Memory B cell (primary cell): Measurements from ENCODE around the gene CUL3.

Experiments
- ATAC-seq: fragments of 150-1000 bp; cut with Tn5 transposase; 2 replicates; pipeline ENCODE4 v1.10.0; 2021; ENCODE audit warnings: low read depth, mild to moderate bottlenecking, moderate library complexity
- DNase-seq, 2 donors: peaks; one replicate each; pipeline ENCODE4 v3.0.0; 2022; ENCODE audit warnings: low spot score in 2 of 2
- H3K27ac Mint-ChIP-seq: one replicate; pipeline ENCODE4 v1.8.0; 2022; ENCODE audit warnings: mild to moderate bottlenecking, moderate library complexity, mixed read lengths
- H3K27me3 Mint-ChIP-seq: one replicate; pipeline ENCODE4 v1.8.0; 2022; ENCODE audit warnings: mixed read lengths
- H3K36me3 Mint-ChIP-seq: one replicate; pipeline ENCODE4 v1.8.0; 2022; ENCODE audit warnings: mild to moderate bottlenecking, mixed read lengths
- H3K4me1 Mint-ChIP-seq: one replicate; pipeline ENCODE4 v1.8.0; 2022; ENCODE audit warnings: mixed read lengths
- H3K4me3 Mint-ChIP-seq: one replicate; pipeline ENCODE4 v1.8.0; 2022; ENCODE audit warnings: mild to moderate bottlenecking, moderate library complexity, mixed read lengths
- H3K9me3 Mint-ChIP-seq: one replicate; pipeline ENCODE4 v1.8.0; 2022; ENCODE audit warnings: mixed read lengths

CUL3 gene

DNA sequence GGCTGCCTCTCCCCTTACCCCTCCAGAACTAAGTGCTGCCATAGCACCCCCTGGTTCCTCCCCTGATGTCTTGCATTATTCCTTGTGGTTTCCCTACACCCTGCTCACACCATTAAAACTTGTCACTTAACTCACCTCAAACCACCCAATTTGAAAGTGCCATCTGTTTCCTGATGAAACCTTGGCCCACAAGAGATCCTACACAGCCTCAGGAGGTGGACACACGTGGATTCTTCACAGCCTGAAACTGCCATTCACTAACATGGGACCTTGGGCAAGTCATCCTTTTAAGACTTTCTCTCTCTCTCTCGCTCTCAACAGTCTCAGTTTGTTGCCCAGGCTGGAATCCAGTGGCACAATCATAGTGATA lies 155.7 kb downstream of the CUL3 start:
- Mint-ChIP-seq H3K4me3 (no peak overlapping the region), H3K9me3 (peaks cover 9% of the 10 kb centered on the region), H3K4me1 (peaks cover 4% of the 10 kb centered on the region), H3K27ac (no peak overlapping the region), H3K36me3 (peaks cover 4% of the 10 kb centered on the region), H3K27me3 (peaks cover 5% of the 10 kb centered on the region)
- DNase-seq (no peak), ATAC-seq (no peak)

DNA sequence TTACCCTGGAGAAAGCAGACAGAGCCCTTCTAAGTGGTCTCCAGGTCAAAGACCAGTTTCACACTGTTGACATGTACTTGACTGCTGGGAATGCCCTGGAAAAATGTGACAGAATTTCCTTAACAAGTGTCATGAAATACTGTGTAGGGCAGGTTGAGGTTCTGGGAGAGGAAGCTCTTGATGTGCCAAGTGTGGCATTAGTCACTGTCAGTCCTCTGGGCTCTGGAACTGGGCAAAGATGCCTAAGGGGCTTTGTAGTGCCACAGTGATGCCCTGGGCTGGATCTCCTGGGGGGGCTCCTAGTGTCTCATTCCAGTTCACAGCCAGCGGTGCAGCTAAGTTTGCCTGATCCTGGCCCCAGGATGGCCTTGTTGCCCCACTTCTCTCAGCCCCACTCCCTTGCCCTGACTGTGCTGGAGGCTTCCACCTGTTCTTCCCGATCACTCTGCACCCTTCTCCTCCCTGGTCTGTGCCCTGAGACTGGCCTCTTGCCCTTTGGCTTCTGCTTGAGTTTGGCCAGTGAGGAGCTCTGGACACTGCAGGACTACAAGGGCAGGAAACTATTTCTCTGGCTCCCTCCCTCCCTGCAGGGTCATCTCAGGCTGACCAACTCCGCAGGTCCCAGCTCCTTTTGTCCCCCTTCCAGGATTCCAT lies 156.2 kb downstream of the CUL3 start:
- H3K9me3 Mint-ChIP-seq, result peaks cover 11% of the 10 kb centered on the region
- DNase-seq, result no peak
- no peak overlapping the region for H3K27ac Mint-ChIP-seq
- peaks cover 4% of the 10 kb centered on the region for H3K36me3 Mint-ChIP-seq
- no peak overlapping the region for H3K4me3 Mint-ChIP-seq
- no peak for ATAC-seq
- peaks cover 4% of the 10 kb centered on the region for H3K4me1 Mint-ChIP-seq
- peaks cover 5% of the 10 kb centered on the region for H3K27me3 Mint-ChIP-seq

DNA sequence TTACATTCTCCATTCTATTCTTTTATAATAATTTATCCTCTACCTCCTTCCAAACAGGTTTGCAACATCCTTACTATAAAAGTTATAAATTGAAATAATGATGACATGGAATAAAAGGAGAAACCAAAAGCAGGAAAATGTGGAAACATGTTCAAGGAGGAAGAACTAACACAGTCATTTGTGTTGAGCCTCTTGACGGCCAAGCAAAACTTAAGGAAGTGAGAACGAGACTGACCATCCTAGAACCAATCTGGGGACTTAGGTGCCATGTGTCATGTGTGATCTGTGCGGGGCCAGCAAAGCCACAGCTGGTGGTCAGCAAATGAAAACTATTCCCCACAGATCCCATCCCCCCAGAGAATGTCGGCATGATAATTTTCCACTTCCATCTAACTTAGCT lies 157.7 kb downstream of the CUL3 start:
- peaks cover 2% of the 10 kb centered on the region for H3K36me3 Mint-ChIP-seq
- ATAC-seq (no peak), DNase-seq (no peak)
- no peak overlapping the region for H3K27ac Mint-ChIP-seq
- peaks cover 13% of the 10 kb centered on the region for H3K9me3 Mint-ChIP-seq
- peaks cover 5% of the 10 kb centered on the region for H3K27me3 Mint-ChIP-seq
- H3K4me3 Mint-ChIP-seq, result no peak overlapping the region
- H3K4me1 Mint-ChIP-seq, result peaks cover 4% of the 10 kb centered on the region

DNA sequence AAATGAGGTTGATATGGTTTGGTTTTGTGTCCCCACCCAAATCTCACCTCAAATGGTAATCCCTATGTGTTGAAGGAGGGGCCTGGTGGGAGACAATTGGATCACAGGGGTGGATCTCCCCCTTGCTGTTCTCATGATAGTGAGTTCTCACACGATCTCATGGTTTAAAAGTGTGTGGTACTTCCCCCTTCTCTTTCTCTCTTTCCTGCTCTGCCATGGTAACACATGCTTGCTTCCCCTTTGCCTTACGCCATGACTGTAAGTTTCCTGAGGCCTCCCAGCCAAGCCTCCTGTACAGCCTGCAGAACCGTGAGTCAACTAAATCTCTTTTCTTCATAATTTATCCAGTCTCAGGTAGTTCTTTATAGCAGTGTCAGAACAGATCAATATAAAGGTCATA lies 158.5 kb downstream of the CUL3 start:
- ATAC-seq (peak; percentile 58), DNase-seq (no peak)
- no peak overlapping the region for H3K4me3 Mint-ChIP-seq
- peaks cover 5% of the 10 kb centered on the region for H3K27me3 Mint-ChIP-seq
- H3K36me3 Mint-ChIP-seq, result peaks cover 2% of the 10 kb centered on the region
- H3K4me1 Mint-ChIP-seq, result peaks cover 4% of the 10 kb centered on the region
- H3K9me3 Mint-ChIP-seq, result peaks cover 13% of the 10 kb centered on the region
- H3K27ac Mint-ChIP-seq, result peak overlapping the region; percentile 2

DNA sequence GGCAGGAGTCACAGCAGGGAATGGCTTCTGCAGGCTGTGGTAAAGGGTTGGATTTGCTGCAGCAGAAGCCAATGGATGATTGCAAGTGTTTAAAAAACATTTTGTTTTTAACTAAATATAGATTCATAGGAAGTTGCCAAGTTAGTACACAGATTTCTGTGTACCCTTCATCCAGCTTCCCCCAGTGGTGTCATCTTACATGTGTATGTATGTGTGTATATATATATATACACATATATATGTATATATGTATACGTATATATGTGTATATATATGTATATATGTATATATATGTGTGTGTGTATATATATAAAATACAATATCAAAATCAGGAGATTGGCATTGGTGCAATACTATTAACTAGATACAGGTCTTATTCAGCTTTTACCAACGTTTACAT lies 164.1 kb downstream of the CUL3 start:
- H3K27me3 Mint-ChIP-seq, result no peaks in the 10 kb centered on the region
- no peak for ATAC-seq
- H3K36me3 Mint-ChIP-seq, result peaks cover 2% of the 10 kb centered on the region
- H3K4me3 Mint-ChIP-seq, result no peak overlapping the region
- H3K9me3 Mint-ChIP-seq, result peaks cover 11% of the 10 kb centered on the region
- DNase-seq, result no peak
- no peak overlapping the region for H3K27ac Mint-ChIP-seq
- H3K4me1 Mint-ChIP-seq, result no peaks in the 10 kb centered on the region
